ENCODE data around the gene CD34. TPM values are rescaled to one million over a fixed set of nuclear protein-coding genes. Genes with fewer than 3 reads are reported as not detected.

The CD34 gene
- total RNA-seq, 1 donor from 2014 or later = 0.26 TPM

DNA sequence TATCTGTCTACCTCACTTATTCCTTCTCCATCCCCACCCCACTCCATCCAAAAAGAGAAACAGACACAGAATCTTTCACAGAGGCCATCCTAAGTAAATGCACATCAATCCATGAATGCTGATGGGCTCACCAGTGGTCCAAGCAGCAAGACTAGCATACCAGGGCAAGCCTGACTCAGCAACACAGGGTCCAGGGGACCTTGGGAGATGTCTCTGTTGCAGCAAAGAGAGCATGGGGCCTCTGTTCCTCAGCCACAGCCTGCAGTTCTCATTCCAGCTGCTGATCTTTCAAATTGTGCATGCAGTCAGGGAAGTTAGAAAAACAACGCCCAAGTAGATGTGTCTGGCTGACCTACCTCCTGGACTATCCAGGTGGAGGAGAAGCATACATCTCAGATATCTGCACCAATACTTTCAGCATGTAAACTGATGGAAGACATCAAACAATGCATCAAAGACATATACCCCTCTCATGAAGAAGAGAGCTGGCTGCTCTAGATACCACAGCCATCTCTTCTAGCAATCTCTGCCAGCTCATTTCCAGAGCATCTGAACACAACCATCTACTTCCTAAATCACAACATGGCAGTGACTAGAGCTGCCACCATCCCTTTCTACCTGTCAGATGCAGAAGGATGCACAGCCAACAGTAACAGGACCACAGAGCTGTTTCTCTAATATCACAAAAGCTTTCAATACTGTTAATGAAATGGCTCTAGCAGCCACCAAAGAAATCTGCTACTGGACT, 54.5 kb downstream of the CD34 start:
- H3K4me3 Mint-ChIP-seq = no peak overlapping the region
- no peaks in the 10 kb centered on the region for H3K4me1 Mint-ChIP-seq
- DNase-seq (ENCODE audit: low read depth, low spot score) = no peak
- no peaks in the 10 kb centered on the region for H3K36me3 Mint-ChIP-seq (ENCODE audit: low read depth)
- no peak overlapping the region for H3K27ac Mint-ChIP-seq (ENCODE audit: unreplicated experiment)
- TF ChIP-seq, protein P1, sequence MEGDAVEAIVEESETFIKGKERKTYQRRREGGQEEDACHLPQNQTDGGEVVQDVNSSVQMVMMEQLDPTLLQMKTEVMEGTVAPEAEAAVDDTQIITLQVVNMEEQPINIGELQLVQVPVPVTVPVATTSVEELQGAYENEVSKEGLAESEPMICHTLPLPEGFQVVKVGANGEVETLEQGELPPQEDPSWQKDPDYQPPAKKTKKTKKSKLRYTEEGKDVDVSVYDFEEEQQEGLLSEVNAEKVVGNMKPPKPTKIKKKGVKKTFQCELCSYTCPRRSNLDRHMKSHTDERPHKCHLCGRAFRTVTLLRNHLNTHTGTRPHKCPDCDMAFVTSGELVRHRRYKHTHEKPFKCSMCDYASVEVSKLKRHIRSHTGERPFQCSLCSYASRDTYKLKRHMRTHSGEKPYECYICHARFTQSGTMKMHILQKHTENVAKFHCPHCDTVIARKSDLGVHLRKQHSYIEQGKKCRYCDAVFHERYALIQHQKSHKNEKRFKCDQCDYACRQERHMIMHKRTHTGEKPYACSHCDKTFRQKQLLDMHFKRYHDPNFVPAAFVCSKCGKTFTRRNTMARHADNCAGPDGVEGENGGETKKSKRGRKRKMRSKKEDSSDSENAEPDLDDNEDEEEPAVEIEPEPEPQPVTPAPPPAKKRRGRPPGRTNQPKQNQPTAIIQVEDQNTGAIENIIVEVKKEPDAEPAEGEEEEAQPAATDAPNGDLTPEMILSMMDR (conservative IDR thresholded peaks at IDR 0.05) = no peak
- H3K27me3 Mint-ChIP-seq (ENCODE audit: low read depth) = no peaks in the 10 kb centered on the region
- H3K9me3 Mint-ChIP-seq = no peaks in the 10 kb centered on the region

DNA sequence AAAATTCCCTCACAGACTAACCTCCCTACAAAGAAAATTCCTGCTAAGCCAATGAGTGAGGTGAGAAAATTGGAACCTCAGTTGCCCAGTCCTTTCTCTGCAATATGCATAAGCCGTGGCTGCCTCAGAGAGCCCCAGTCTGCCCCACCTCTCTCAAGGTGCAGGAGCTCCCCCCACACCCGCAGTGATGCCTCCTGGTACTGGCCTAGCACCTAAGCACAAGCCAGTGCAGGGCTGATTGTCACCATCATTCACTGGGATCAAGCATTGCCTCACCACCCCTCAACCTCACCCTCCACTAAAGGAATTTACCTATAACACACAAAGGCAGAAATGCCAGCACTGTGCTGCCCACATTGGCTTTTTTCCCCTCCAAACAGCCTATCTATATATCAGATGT, 56.9 kb downstream of the CD34 start:
- H3K27ac Mint-ChIP-seq (ENCODE audit: unreplicated experiment) = no peak overlapping the region
- no peaks in the 10 kb centered on the region for H3K36me3 Mint-ChIP-seq (ENCODE audit: low read depth)
- no peaks in the 10 kb centered on the region for H3K27me3 Mint-ChIP-seq (ENCODE audit: low read depth)
- no peak for DNase-seq (ENCODE audit: low read depth, low spot score)
- TF ChIP-seq, protein P1 (conservative IDR thresholded peaks at IDR 0.05) = no peak
- H3K4me3 Mint-ChIP-seq = no peak overlapping the region
- no peaks in the 10 kb centered on the region for H3K4me1 Mint-ChIP-seq
- H3K9me3 Mint-ChIP-seq = no peaks in the 10 kb centered on the region

DNA sequence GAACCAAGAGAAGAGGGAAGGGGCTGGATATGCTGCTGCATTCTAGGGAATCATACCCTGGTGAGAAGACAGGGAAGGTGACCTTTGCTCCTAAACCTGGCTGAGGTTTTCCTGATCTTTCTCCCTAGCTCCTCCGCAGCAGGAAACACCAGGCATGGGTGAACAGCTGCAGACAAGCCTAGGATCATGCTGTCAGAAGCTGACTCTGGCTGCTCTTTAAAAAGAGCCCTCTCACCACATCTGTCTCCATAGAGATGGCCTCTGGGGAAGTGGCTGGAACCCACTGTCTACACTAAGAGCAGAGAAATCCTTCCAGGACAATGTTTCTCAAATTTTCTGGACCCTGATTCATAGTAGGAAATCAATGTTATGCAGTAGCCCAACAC, 57.6 kb downstream of the CD34 start:
- Mint-ChIP-seq H3K27ac (ENCODE audit: unreplicated experiment) (no peak overlapping the region), H3K27me3 (ENCODE audit: low read depth) (no peaks in the 10 kb centered on the region), H3K36me3 (ENCODE audit: low read depth) (no peaks in the 10 kb centered on the region), H3K9me3 (no peaks in the 10 kb centered on the region), H3K4me3 (no peak overlapping the region), H3K4me1 (no peaks in the 10 kb centered on the region)
- TF ChIP-seq, protein P1 (conservative IDR thresholded peaks at IDR 0.05) = no peak
- no peak for DNase-seq (ENCODE audit: low read depth, low spot score)

DNA sequence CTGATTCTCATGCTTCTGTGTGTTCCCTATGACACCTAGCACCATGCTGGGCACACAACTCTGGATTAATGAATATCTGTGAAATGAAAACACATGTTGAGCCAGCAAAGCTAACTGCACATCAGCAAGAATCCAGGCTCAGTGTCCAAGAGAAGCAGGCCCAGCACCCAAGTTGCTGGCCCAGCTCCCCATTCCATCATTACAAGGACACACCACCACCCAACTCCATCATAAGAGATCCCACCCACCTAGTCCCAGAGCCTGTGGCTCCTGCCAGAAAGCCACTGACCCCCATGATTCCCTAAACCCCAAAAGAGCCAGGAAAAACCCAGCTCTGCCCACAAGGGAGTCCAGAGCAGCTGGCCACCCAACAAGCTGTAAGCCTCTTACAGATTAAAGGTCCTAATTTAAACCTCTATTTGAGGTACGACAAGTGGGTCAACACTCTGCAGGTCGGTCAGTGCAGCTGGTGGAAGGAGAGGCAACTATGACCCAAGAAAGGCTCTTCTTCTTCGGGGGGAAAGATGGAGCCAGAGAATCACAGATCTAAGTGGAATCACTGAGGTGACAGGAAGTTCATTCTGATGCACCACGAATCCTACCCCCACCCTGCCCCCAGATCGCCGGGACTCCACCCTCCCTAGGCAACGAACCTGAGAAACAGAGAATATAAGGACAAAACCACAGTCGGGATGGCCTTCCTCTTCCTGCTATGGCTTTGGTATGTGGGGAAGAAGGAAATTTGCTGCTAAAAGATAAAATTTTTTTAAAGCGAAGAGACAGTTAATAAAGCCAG, 58.2 kb downstream of the CD34 start:
- TF ChIP-seq, protein P1 (conservative IDR thresholded peaks at IDR 0.05) = no peak
- Mint-ChIP-seq H3K36me3 (ENCODE audit: low read depth) (peaks cover 2% of the 10 kb centered on the region), H3K4me3 (no peak overlapping the region), H3K27me3 (ENCODE audit: low read depth) (no peaks in the 10 kb centered on the region), H3K9me3 (no peaks in the 10 kb centered on the region), H3K27ac (ENCODE audit: unreplicated experiment) (no peak overlapping the region), H3K4me1 (no peaks in the 10 kb centered on the region)
- no peak for DNase-seq (ENCODE audit: low read depth, low spot score)

DNA sequence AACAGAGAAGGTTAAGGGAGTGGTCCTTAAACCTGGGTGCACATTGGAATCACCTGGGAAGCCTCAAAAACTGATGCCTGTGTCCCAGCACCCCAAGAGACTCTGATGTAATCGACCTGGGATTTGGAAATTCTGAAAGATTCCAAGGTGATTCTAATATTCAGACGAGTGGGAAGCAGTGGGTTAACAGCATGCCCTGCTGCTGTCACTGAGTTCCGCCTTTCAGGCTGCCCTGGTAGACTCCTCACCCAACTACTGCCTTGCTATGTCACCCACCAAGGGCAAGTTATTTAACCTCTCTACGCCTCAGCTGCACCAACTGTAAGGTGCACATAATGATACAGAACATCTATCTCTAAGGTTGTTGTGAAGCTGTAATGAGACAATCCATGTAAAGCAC, 59.2 kb downstream of the CD34 start:
- H3K27ac Mint-ChIP-seq (ENCODE audit: unreplicated experiment) = no peak overlapping the region
- peaks cover 2% of the 10 kb centered on the region for H3K36me3 Mint-ChIP-seq (ENCODE audit: low read depth)
- no peaks in the 10 kb centered on the region for H3K9me3 Mint-ChIP-seq
- DNase-seq (ENCODE audit: low read depth, low spot score) = no peak
- no peaks in the 10 kb centered on the region for H3K27me3 Mint-ChIP-seq (ENCODE audit: low read depth)
- H3K4me3 Mint-ChIP-seq = no peak overlapping the region
- TF ChIP-seq, protein P1 (conservative IDR thresholded peaks at IDR 0.05) = no peak
- no peaks in the 10 kb centered on the region for H3K4me1 Mint-ChIP-seq
